Stimulated activated CD8-positive, alpha-beta memory T cell treated with anti-CD3 and anti-CD28 coated beads, Interleukin-7, amount 100 ng/mL, for 1 hour (primary cell): ENCODE data around the gene ZCWPW2.

Experiments
- DNase-seq, 2 donors: peaks; one replicate each; pipeline ENCODE4 v3.0.0-alpha.2; 2020; ENCODE audit warnings: low read depth in 2 of 2

ZCWPW2 gene

DNA sequence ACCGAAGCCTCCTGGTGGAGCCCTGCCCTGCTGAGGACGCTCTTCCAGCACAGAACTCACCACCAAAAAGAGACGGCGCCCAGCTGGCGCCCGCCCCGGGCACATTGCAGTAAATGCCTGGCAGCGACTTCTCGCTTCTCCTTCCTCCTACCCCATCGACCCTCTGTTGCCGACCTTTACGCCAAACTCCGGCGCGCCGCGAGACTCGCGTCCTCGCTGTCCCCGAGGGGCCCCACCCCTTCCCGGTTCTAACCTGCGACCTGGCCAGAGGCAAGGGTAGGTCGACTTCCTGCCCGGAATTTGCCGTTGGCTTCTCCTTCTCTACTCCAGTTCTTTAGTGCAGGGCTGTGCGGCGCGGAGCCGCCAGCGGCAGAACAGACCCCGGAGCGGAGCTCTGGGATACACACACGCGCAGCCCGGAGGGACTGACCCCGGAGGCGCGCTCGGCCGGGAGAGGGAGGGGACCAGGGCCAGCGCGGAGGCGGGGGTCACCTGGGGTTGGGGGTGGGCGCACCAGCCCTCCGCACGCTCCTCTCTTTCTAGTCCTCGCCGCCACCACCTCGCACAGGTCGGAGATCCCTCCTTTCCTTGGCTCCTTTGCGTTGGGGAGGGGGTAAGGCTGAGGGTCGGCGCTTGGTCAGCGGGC, 226.7 kb downstream of the ZCWPW2 start:
- no peak for DNase-seq
